SH-SY5Y (cell line): ENCODE data around the gene SLC2A1.

Source experiments
- GATA2 ChIP-seq: IDR thresholded peaks from 2 replicates; pipeline ENCODE4 v1.6.1; 2011; ENCODE audit warnings: mild to moderate bottlenecking, low read depth, low read length
- GATA3 ChIP-seq: IDR thresholded peaks from 2 replicates; pipeline ENCODE4 v1.6.1; 2011; ENCODE audit warnings: low read depth, mild to moderate bottlenecking, low read length, moderate library complexity

DNA sequence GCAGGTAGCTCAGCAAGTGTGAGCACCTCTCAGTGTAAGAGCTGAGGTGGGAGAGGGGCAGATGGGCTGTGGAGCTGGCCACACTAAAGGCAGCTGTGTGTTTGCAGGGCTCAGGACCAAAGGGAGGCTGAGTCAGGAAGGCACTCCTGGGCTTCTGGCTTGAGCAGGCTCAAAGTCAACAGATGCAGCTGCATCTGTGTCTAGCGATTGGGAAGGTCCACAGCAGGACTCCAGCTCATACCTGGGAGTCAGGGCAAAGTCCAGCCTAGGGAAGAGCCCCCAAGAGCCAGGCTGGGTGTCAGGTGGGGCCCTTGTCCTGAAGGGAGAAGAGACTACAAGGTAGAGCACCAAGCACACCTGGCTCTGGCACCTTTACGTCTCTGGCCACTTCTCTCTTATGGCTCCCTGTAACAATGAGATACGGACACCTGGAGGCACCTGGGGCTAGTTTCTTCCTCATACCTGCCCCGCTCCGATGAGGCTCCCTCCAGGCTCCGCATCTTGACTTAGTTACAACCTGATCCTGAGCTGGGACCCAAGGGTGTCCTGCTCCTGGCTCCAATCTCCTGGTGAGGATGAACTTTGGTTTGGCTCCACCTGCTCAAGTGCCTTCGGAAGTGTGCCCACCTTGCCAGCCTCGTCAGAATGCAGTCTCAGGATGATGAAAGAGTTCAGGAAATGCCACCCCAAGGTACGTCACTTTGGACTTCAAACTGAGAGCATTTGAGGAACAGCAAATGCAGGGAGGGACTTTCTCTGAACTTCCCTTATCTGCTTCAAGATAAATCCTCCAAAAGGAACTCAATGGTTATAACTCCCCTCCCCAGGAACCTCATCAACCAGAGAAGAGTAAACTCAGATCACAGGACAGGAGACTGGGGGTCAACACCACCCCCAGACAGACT lies 21.5 kb upstream of the SLC2A1 start:
- TF ChIP-seq GATA2: no peak
- TF ChIP-seq GATA3: no peak
